NCI-H2227 (cell line): Measurements from ENCODE around the gene DOCK3.

Source experiments
- DNase-seq: peaks from one replicate; lab custom pipeline; 2025; ENCODE audit not compliant: unreplicated experiment; lab: John Stamatoyannopoulos, UW

DOCK3 gene

DNA sequence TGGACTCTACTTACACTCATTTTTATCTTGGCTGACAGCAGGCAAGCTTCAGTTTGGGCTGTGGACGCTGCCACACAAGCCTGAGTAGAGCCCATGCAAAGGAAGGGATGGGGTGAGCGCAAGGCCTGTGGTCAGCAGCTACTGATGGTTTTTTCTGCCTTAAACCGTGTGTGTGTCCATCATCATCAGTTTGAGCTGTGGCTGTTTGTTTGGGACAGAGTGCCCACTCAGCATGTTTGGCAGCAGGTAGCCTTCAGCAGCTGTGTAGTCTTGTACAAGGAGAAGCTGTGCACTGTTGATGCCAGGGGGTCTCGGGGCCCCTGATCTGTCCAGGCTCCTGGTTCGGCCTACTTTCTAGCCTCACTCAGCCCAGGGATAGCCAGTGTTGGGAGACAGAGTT is 719.8 kb downstream of the DOCK3 start:
- DNase-seq = no peak

DNA sequence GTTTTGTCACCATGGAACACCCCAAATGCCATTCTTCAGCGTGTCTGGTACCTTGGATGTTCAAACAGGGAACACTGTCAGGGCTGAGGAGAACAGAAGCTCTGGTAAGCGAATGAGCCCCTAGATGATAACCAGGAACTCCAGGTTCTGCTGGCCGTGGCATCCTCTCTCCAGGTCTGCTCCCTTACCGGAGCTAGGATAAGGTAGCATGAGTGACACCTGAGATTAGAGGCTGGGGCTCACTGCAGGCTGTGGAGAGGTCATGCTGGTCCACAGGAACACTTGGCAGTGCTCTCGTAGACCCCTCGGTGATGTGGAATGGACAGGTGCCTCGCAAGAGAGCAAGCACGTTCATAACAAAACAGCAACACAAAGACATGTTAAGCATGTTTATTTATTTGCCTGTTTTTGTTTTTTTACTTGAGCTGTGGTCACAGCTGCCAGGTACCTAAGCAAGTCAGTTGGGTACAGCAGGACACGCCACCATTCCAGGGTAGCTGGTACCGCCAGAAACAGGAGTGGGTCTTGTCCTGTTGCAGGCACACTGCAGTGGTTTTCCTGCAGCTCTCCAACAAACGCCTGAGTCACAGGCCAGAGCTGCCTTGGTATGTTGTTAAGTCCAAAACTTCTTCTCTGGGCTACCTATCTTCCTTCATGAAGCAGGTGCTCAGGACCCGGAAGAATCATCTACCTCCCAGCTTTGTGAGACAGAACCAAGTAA is 720.9 kb downstream of the DOCK3 start:
- DNase-seq = no peak

DNA sequence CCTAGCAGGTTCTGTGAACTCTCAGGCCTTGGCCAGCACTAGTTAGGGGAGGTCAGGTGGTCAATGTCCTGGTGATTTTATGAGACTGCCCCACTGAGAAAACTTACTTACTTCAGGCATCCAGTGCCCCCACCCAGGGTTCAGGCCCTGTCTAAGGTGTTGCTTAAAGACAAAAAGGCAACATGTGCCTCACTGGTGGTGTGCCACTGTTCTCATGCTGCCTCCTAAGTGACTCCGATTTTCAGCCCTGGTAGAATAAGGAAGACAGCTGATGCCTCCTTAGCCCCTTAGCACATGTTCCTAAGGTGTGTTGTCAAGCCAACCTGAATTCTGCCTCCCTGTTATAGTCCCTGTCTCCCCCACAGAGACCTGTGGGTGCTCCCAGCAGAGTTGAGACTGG is 721.7 kb downstream of the DOCK3 start:
- no peak for DNase-seq

DNA sequence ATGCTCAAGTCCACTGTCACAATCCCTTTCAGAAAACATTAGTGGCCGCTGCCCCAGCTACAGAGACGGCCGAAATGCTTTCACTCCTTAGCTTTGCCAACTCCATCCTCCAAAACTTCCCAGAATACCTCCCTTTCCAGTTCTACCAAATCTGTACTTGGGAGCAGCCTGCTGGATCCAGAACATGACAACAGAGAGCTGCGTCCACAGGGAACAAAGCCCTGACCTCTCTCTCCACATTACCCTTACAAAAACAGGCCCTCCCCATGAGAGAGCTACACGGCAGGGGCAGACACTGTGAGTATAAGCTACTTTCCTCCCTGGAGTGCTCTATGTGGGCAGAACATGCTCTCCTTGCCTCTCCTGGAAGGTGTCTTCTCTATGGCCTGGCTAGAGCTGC is 722.7 kb downstream of the DOCK3 start:
- no peak for DNase-seq

DNA sequence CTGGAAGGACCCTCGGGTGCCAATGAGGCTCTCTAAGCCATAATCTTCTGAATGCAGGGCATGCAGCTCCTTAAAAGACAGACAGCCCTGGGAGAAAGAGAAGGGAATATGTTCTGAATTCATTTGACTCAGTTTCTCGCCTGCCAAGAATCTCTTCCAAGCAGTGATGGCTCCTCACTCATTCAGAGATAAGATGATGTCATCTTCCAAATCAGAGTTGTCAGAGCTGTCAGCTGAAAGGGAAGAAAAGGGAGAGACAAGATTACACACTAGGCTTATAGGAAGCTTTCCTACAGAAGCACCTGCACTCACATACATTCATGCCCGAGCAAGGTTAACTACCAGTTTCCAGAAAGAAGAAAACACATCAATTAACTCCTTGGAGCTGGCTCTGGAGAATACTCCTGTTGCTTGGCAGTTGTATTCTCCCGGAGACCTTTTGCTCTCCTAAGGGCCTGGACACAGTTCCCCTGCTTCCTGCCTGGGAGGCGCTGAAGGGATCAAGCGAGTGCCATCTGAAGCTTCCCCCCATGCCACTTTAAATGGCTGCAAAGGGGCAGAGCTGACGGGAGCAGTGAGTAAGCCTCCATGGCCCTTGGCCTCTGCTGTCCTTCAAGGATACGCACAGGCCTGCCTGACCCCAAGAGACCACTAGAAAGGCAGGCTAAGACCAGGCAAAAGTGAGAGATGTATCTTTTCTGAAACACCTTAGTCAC is 724.0 kb downstream of the DOCK3 start:
- peak; percentile 69 for DNase-seq

DNA sequence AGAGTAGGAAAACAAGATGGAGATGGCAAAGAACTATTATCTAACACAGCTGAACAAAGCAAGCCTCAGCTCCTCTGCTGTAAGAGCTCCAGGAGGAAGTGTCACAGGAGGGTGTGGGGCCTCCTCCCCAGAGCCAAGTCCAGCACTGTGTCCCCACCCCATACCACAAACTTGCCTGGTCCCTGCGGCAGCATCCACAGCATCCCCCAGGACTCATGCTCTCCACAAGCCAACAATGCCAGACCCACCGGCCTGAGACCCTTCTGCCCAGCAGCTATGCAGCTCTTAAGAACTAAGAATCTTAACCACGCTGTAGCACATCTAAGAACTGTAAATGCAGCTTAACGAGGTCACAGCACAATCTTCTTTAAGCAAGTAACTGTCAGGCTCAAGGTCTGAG is 725.4 kb downstream of the DOCK3 start:
- DNase-seq = no peak

DNA sequence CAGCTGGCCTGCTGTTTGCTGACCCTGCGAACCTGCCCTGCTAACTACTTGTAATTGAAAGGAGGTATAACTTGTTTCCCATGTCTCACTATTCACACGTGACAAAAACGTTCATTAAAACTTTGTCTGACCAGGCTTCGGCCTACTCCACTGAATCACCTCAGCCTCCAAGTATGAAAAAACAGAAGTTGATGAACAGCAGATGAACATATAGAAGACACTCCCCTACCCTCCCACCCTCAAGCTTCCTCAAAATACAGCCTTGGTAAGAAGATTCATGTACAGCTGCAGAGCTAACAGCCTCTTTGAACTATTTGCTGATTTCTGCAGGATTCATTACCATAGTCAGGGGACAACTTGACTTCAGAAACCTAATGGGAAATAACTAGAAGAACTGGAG is 727.0 kb downstream of the DOCK3 start:
- DNase-seq = no peak

DNA sequence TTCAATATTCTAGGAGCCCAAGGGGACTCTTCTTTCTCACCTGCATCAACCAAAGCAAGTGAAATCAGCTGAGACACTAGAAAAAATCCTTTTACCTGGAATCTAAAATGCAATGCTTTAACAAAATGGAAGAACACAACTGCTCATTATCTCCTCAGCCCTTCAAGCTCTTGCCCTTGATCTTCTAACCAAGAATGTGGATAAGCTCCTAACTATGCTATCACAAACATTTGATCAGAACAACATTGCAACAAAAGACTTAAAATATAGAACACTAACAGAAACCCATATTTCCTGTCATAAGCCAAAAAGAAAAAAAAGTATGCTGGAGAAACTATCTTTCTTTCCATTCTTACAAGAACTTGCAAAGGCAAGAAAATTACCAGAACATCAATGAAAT is 728.9 kb downstream of the DOCK3 start:
- no peak for DNase-seq

DNA sequence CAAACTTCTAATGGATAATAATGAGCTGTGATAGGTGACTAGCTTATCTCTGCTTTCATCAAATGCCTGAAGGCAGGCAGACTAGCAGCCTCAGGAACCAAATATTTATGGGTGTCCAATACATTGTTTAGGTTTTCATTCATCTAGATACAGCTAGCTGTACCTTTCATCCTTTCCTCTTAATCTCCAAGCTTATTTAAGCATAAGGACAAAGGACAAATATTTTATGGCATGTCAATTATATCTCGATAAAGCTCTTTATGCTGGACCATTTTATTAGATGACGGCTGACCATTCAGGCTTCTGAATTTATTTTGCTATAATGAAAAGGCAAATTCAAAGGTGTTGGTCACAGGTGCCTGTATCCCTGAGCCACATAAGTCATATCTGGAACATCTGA is 733.3 kb downstream of the DOCK3 start:
- no peak for DNase-seq

DNA sequence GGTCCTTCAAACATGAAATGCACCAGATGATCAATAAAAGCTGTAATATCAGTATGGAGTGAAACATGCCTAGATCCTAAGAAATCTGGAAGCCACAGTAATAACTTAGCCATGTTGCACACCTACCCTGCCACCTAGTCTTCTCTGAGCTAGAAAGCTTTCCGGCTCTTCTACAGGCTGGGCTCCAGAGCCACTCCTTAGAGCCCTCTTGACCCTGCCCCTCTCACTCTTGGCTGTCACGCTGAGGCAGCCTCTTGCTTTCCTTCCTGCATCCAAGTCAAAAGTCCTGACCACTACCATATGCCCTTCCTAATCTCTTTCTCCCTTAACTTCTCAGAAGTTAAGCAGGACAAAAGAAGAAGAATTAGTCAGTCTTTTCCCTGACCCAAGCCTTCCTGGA is 734.1 kb downstream of the DOCK3 start:
- no peak for DNase-seq

DNA sequence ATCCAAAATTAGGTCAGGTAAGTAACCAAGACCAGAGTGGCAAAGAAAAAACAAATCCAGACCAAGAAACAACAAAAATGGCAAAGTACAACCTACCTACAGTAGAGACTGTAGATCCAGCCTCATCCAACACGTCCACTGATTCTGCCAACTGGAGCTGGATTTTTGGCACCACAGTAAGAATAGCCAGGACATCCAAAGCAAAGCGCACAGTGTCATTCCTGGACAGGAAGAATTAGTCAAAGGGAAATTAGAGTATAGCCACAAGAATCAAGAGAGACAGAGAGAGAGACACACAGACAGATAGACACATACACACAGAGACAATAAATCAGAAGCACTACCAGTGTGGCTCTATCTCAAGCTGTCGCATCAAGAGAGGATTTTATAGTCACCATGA is 747.5 kb downstream of the DOCK3 start:
- DNase-seq = no peak

DNA sequence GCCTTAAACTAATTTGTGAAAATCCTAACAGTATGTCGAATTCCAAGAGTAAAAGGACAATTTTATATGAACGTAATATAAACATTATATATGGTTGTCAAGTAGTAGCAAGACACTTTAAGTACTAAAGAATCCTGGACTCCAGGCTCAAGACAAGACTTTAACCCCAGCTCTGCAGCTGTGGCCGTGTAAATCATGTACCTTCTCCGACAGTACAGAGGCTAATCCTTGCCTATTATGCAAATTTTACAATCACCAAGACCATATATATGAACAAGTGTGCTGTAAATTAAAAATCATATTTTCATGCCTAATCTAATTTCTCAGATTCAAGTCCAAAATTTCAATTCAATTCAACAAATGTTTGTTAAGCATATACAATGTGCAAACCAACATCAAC is 752.2 kb downstream of the DOCK3 start:
- no peak for DNase-seq

DNA sequence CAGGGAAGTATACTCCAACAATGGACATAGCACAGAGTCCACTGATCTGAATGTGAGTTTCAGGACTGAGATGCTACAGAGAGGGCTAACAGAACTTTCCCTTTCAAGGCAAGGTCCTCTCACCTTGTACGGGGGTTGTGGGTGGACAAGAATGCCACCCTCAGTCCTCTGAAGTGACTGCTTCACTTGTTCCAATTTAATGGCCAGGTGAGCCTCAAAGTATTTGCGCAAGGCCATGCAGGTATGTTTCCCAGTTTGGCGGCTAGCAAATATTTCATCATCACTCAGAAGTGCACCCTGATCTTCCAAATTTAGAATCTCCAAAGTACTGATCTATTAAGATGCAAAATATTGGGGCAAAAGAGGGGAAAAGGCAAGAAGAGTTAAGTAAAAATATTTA is 754.4 kb downstream of the DOCK3 start:
- no peak for DNase-seq
